Measurements from ENCODE around the gene CCL1. TPM values are rescaled to one million over a fixed set of nuclear protein-coding genes. Genes with fewer than 3 reads are reported as not detected.
A peak's percentile ranks its signal among the peaks of the same experiment; 100 is the strongest.

CCL1 gene
- total and polyA plus RNA-seq, 9 of the 15 experiments (the other 6 are each of a cell fraction or from before 2014, with no cell fraction given) = 0.45 TPM; not detected in 8

DNA sequence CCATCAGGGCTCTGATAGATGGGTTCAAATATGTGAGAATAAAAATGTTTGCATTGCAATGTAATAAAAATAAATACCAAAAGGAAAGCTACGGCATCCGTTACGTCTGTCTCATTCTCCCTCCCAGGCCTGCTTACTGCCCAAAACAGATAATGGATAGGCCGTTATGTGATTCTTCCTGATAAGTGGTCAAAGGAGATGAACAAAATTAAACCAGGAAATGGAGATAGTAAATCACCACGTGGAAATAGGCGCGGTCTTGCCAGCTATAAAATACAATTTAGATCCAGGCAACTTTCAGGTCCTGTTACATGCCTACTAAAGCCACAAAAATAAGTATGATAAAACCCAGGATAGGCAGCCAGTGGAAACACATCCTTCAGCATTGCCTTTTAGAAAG, 49.5 kb upstream of the CCL1 start (continued):
- TF ChIP-seq, protein P1, sequence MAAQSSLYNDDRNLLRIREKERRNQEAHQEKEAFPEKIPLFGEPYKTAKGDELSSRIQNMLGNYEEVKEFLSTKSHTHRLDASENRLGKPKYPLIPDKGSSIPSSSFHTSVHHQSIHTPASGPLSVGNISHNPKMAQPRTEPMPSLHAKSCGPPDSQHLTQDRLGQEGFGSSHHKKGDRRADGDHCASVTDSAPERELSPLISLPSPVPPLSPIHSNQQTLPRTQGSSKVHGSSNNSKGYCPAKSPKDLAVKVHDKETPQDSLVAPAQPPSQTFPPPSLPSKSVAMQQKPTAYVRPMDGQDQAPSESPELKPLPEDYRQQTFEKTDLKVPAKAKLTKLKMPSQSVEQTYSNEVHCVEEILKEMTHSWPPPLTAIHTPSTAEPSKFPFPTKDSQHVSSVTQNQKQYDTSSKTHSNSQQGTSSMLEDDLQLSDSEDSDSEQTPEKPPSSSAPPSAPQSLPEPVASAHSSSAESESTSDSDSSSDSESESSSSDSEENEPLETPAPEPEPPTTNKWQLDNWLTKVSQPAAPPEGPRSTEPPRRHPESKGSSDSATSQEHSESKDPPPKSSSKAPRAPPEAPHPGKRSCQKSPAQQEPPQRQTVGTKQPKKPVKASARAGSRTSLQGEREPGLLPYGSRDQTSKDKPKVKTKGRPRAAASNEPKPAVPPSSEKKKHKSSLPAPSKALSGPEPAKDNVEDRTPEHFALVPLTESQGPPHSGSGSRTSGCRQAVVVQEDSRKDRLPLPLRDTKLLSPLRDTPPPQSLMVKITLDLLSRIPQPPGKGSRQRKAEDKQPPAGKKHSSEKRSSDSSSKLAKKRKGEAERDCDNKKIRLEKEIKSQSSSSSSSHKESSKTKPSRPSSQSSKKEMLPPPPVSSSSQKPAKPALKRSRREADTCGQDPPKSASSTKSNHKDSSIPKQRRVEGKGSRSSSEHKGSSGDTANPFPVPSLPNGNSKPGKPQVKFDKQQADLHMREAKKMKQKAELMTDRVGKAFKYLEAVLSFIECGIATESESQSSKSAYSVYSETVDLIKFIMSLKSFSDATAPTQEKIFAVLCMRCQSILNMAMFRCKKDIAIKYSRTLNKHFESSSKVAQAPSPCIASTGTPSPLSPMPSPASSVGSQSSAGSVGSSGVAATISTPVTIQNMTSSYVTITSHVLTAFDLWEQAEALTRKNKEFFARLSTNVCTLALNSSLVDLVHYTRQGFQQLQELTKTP (IDR thresholded peaks at IDR 0.05; ENCODE audit: low read depth in 1 of 2, partially characterized antibody in 2 of 2) = peak in 1 of 2 experiments; percentile 35
- TF ChIP-seq CHCHD3 (CRISPR knock-in tag; IDR thresholded peaks at IDR 0.05) (no peak), KLF16 (IDR thresholded peaks at IDR 0.05) (0 out of 2 replicates have a peak, but pooled peaks have one; percentile 28), TAL1 (IDR thresholded peaks at IDR 0.05) (peak; percentile 62), EP400 (IDR thresholded peaks at IDR 0.05) (0 out of 2 replicates have a peak, but pooled peaks have one; percentile 39), NR4A1 (CRISPR knock-in tag; IDR thresholded peaks at IDR 0.05) (no peak), NR4A1 (tag; IDR thresholded peaks at IDR 0.05) (0 out of 2 replicates have a peak, but pooled peaks have one; percentile 17), KLF6 (CRISPR knock-in tag; IDR thresholded peaks at IDR 0.05; ENCODE audit: borderline replicate concordance) (0 out of 2 replicates have a peak, but pooled peaks have one; percentile 23), L3MBTL2 (IDR thresholded peaks at IDR 0.05) (peak; percentile 87), RNF2 (IDR thresholded peaks at IDR 0.05) (no peak)
- TF ChIP-seq, protein P2, sequence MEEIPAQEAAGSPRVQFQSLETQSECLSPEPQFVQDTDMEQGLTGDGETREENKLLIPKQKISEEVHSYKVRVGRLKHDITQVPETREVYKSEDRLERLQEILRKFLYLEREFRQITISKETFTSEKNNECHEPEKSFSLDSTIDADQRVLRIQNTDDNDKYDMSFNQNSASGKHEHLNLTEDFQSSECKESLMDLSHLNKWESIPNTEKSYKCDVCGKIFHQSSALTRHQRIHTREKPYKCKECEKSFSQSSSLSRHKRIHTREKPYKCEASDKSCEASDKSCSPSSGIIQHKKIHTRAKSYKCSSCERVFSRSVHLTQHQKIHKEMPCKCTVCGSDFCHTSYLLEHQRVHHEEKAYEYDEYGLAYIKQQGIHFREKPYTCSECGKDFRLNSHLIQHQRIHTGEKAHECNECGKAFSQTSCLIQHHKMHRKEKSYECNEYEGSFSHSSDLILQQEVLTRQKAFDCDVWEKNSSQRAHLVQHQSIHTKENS (CRISPR knock-in tag; IDR thresholded peaks at IDR 0.05) = no peak
- TF ChIP-seq, protein P3, sequence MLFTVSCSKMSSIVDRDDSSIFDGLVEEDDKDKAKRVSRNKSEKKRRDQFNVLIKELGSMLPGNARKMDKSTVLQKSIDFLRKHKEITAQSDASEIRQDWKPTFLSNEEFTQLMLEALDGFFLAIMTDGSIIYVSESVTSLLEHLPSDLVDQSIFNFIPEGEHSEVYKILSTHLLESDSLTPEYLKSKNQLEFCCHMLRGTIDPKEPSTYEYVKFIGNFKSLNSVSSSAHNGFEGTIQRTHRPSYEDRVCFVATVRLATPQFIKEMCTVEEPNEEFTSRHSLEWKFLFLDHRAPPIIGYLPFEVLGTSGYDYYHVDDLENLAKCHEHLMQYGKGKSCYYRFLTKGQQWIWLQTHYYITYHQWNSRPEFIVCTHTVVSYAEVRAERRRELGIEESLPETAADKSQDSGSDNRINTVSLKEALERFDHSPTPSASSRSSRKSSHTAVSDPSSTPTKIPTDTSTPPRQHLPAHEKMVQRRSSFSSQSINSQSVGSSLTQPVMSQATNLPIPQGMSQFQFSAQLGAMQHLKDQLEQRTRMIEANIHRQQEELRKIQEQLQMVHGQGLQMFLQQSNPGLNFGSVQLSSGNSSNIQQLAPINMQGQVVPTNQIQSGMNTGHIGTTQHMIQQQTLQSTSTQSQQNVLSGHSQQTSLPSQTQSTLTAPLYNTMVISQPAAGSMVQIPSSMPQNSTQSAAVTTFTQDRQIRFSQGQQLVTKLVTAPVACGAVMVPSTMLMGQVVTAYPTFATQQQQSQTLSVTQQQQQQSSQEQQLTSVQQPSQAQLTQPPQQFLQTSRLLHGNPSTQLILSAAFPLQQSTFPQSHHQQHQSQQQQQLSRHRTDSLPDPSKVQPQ (CRISPR knock-in tag; IDR thresholded peaks at IDR 0.05; ENCODE audit: borderline replicate concordance) = no peak

Data from K562 (cell line).